Measurements from ENCODE around the gene DRG2. TPM values are rescaled to one million over a fixed set of nuclear protein-coding genes. Genes with fewer than 3 reads are reported as not detected.

The DRG2 gene
- total RNA-seq, 1 donor from 2014 or later = 40.8 TPM

DNA sequence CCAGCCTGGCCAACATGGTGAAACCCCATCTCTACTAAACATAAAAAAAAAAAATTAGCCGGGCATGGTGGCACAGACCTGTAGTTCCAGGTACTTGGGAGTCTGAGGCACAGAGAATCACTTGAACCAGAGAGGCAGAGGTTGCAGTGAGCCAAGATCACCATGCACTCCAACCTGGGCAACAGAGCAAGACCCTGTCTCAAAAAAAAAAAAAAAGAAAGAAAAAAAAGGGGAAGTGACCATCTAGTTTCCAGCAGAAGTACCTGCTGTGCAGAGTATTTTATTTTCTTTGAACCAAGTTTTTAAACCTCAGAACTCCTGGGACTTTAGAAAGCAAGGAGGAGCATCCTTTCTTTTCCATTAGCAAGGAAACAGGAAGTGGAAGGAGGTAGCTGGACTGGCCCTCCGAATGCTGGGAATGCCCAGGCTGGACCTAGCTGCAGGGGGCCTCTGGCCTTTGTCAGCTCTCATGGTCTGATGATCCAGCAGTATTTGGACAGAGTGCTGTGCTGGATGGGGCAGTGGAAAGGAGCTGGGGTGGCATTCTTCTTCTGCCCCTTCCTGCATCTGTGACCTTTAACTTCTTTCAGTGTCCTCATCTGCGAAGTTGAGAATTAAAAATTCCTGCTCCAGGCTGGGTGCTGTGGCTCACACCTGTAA lies 41.9 kb upstream of the DRG2 start:
- Mint-ChIP-seq H3K36me3 (ENCODE audit: unreplicated experiment) (peaks cover 14% of the 10 kb centered on the region), H3K9me3 (ENCODE audit: unreplicated experiment) (no peaks in the 10 kb centered on the region), H3K27me3 (ENCODE audit: unreplicated experiment) (no peaks in the 10 kb centered on the region), H3K4me3 (ENCODE audit: unreplicated experiment) (no peak overlapping the region), H3K4me1 (ENCODE audit: unreplicated experiment) (peaks cover 20% of the 10 kb centered on the region), H3K27ac (ENCODE audit: unreplicated experiment) (no peak overlapping the region)
- no peak for DNase-seq (ENCODE audit: extremely low spot score, unreplicated experiment)
- no peak for TF ChIP-seq CTCF (IDR thresholded peaks at IDR 0.05)

GRCh38 chr17:18055597-18055996 lies 32.2 kb upstream of the DRG2 start:
- DNase-seq (ENCODE audit: extremely low spot score, unreplicated experiment) = no peak
- H3K27me3 Mint-ChIP-seq (ENCODE audit: unreplicated experiment) = no peaks in the 10 kb centered on the region
- H3K36me3 Mint-ChIP-seq (ENCODE audit: unreplicated experiment) = peaks cover 43% of the 10 kb centered on the region
- no peaks in the 10 kb centered on the region for H3K9me3 Mint-ChIP-seq (ENCODE audit: unreplicated experiment)
- no peak overlapping the region for H3K27ac Mint-ChIP-seq (ENCODE audit: unreplicated experiment)
- no peaks in the 10 kb centered on the region for H3K4me1 Mint-ChIP-seq (ENCODE audit: unreplicated experiment)
- TF ChIP-seq CTCF (IDR thresholded peaks at IDR 0.05) = no peak
- no peak overlapping the region for H3K4me3 Mint-ChIP-seq (ENCODE audit: unreplicated experiment)

GRCh38 chr17:18056214-18056613 lies 31.5 kb upstream of the DRG2 start:
- Mint-ChIP-seq H3K4me1 (ENCODE audit: unreplicated experiment) (no peaks in the 10 kb centered on the region), H3K9me3 (ENCODE audit: unreplicated experiment) (no peaks in the 10 kb centered on the region), H3K27ac (ENCODE audit: unreplicated experiment) (no peak overlapping the region), H3K4me3 (ENCODE audit: unreplicated experiment) (no peak overlapping the region), H3K36me3 (ENCODE audit: unreplicated experiment) (peaks cover 43% of the 10 kb centered on the region), H3K27me3 (ENCODE audit: unreplicated experiment) (no peaks in the 10 kb centered on the region)
- DNase-seq (ENCODE audit: extremely low spot score, unreplicated experiment) = no peak
- no peak for TF ChIP-seq CTCF (IDR thresholded peaks at IDR 0.05)

DNA sequence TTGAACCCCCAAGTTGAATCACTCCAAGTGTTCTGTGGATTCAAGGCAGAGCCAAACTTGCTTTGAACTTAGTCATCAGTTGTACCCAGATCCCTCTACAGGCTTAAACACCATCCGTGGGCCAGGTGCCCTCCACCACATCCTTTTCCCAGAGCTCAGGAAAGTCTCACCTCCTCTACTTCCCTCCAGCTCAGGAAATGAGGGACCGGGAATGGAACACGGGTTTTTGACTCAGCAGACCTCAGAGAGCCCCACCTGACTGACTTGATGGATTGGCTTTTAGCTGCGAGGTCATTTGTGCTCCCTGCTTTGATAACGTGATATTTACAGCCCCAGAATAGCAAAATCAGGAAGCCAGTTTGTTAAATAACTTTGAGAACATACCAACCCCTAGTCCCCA lies 28.5 kb upstream of the DRG2 start:
- Mint-ChIP-seq H3K9me3 (ENCODE audit: unreplicated experiment) (no peaks in the 10 kb centered on the region), H3K4me1 (ENCODE audit: unreplicated experiment) (no peaks in the 10 kb centered on the region), H3K27ac (ENCODE audit: unreplicated experiment) (no peak overlapping the region), H3K4me3 (ENCODE audit: unreplicated experiment) (no peak overlapping the region), H3K27me3 (ENCODE audit: unreplicated experiment) (no peaks in the 10 kb centered on the region), H3K36me3 (ENCODE audit: unreplicated experiment) (peaks cover 47% of the 10 kb centered on the region)
- DNase-seq (ENCODE audit: extremely low spot score, unreplicated experiment) = no peak
- TF ChIP-seq CTCF (IDR thresholded peaks at IDR 0.05) = no peak

DNA sequence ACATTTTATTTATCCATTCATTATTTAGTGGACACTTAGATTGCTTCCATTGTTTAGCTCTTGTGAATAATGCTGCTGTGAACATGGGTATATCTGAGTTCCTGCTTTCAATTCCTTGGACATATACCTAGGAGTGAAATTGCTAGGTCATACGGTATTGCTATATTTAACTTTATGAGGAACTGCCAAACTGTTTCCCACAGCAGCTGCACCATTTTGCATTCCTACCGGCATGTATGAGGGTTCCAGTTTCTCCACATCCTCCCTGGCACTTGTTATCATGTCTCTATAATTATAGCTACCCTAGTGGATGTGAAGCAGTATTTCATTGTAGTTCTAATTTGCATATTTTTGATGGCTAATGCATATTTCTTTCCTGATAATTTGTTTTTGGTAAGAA lies 23.7 kb upstream of the DRG2 start:
- no peak for DNase-seq (ENCODE audit: extremely low spot score, unreplicated experiment)
- Mint-ChIP-seq H3K36me3 (ENCODE audit: unreplicated experiment) (peaks cover 34% of the 10 kb centered on the region), H3K4me3 (ENCODE audit: unreplicated experiment) (no peak overlapping the region), H3K4me1 (ENCODE audit: unreplicated experiment) (no peaks in the 10 kb centered on the region), H3K27ac (ENCODE audit: unreplicated experiment) (no peak overlapping the region), H3K9me3 (ENCODE audit: unreplicated experiment) (no peaks in the 10 kb centered on the region), H3K27me3 (ENCODE audit: unreplicated experiment) (no peaks in the 10 kb centered on the region)
- TF ChIP-seq CTCF (IDR thresholded peaks at IDR 0.05) = no peak

All from osteocyte (in vitro differentiated cells).